ENCODE data around the gene CMIP.

The CMIP gene

DNA sequence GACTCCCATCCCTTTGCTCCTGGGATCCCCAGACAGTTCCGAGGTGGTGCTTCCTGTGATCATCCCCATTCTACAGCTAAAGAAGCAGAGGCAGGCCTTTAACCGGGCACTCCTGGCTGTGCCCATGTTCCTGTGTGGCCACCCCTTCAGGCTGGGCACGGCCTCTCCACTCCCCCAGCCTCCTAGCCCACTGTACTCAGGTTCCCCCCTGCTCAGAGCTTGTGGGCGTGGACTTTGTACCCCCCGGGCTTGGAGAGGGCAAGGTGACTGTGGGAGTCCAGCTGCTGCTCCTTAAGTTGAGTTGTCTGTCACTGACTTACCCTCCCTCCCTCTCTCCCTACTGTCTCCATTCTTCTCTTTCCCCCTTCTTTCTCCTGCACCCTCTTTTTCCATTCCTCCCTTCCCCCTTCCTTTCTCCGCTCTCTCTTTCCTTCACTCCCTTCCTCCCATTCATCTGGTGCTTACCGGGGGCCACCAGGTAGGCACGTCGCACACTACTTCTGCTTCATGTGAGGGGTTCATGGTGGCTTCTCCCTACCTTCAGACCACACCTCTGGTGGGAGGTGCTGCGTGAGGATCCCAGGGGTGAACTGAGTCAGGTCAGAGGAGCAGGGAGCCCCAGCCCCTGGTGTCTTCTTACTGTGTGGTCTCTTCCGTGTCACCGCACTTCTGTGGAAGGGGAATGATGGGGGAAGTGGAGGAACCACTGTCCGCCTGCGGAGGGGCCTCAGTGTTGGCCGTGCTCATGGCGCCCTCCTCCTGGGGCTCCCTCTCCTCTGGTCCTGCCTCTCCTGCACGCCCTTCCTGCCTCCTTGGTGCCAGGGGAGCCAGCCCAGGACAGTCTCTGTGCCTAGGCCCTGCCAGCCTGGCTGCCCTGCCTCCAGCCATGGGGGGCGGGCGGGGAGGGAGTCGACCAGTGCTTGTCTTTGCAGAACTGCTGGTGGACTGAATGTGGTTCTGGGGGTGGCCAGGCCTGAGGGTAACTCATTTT, 29.7 kb downstream of the CMIP start:
- TF ChIP-seq, protein P1, sequence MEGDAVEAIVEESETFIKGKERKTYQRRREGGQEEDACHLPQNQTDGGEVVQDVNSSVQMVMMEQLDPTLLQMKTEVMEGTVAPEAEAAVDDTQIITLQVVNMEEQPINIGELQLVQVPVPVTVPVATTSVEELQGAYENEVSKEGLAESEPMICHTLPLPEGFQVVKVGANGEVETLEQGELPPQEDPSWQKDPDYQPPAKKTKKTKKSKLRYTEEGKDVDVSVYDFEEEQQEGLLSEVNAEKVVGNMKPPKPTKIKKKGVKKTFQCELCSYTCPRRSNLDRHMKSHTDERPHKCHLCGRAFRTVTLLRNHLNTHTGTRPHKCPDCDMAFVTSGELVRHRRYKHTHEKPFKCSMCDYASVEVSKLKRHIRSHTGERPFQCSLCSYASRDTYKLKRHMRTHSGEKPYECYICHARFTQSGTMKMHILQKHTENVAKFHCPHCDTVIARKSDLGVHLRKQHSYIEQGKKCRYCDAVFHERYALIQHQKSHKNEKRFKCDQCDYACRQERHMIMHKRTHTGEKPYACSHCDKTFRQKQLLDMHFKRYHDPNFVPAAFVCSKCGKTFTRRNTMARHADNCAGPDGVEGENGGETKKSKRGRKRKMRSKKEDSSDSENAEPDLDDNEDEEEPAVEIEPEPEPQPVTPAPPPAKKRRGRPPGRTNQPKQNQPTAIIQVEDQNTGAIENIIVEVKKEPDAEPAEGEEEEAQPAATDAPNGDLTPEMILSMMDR (IDR thresholded peaks at IDR 0.05; ENCODE audit: low read depth, low read length), result no peak
- no peak overlapping the region for H3K4me3 ChIP-seq (ENCODE audit: low read depth, low read length)
- DNase-seq (ENCODE audit: low read depth, low spot score), result no peak
- in situ Hi-C loops (cut with HindIII; ENCODE audit: low sequenced_read_pairs), result no loop called here

DNA sequence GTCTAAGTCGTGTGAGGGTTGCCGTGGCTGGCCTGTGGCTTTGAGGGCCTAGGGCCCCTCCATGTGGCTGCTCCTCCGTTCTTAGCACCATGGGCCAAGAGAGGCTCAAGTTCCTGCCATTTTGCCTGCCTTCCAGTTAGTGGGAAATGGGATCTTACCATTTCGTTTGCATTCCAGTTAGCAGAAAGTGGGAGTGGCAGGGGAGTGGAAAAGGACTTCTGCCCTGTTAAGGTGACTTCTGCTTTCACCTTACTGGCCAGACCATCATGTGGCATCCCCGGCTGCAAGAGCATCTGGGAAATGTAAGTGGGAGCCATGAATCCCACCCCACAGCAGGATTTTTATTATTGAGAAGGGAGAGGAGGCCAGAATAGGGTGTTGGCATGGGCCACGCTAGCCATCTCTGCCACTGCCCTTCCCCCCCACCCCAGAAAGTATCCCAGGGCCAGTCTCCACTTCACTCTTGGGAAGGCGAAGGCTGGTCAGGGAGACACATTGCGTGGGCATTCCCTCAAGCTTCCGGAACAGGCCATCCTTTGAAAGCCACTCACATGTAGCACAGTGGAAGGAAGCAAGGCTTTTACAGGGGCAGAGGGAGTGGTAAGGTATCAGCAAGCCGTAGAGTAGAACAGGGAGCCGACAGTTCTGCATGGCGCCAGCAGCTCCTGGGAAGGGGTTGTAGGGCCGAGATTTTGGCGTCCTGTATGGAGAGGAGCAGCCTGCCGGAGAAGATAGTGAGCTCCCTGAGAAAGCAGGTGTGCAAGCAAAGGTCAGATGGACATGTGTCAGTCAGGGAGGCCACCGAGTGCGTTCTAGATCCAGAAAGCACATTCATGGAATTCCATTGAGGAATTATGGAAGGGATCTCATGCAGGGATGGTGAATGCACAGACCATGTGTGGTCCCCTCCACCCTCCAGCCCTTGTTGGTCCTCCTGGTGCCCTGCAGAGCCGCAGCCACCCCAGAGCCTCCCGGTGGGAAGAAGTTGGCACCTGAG, 33.4 kb downstream of the CMIP start:
- TF ChIP-seq, protein P1 (IDR thresholded peaks at IDR 0.05; ENCODE audit: low read depth, low read length), result no peak
- in situ Hi-C loops (cut with HindIII; ENCODE audit: low sequenced_read_pairs), result no loop called here
- no peak overlapping the region for H3K4me3 ChIP-seq (ENCODE audit: low read depth, low read length)
- no peak for DNase-seq (ENCODE audit: low read depth, low spot score)

DNA sequence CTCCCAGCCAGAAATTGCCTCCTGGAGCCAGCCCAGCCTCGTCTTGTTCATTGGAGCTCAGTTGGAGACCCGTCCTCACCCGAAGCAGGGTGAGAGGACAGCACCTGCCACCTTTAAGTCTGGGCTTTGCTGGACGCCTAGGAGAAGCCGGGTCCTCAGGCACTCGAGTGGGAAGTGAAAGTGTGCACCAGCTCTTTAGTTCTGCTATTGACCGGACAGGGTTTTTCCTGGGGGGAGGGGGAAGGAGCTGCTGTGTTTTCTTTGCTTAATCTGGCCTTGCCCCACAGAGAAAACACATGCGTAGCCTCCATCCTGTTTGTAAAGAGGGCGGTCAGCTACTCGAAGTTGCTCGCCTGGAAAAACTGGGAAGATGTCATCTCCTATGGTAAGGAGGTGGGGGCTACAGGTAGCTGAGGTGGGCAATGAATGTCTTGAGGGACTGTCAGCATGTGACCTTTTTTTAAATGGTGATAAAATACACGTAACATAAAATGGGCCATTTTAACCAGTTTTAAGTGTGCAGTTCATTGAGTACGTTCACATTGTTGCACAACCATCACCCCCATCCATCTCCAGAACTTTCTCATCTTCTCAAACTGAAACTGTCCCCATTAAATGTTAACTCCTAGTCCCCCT, 34.4 kb downstream of the CMIP start:
- no peak overlapping the region for H3K4me3 ChIP-seq (ENCODE audit: low read depth, low read length)
- in situ Hi-C loops (cut with HindIII; ENCODE audit: low sequenced_read_pairs), result no loop called here
- TF ChIP-seq, protein P1 (IDR thresholded peaks at IDR 0.05; ENCODE audit: low read depth, low read length), result no peak
- no peak for DNase-seq (ENCODE audit: low read depth, low spot score)

DNA sequence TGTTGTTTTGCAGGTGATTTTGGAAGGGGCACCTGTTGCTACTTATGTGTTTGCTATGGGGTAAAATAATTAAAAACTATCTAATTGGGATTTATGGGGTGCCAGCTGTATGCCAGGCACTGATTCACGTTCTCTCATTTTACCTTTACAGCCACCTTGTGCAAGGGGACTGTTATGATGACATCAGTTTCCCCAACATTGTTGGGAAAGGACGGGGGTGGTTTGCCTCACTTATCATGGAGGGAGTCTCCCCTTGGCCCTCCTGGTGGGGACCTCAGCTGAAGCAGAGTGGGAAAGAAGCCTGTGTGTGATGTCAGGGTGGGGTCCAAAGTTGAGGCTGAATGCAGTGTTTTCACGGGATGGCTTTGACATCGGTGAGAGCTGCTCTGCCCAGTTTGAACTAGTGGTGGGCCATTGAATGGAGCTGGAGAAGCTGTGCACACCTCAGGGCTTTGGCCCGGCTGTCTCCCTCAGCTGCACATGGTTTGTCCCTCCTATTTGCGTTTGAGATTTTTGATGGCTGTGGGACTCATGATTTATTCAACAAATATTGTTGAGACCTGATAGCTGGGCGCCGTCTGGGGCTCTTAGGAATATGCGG, 36.1 kb downstream of the CMIP start:
- in situ Hi-C loops (cut with HindIII; ENCODE audit: low sequenced_read_pairs), result no loop called here
- H3K4me3 ChIP-seq (ENCODE audit: low read depth, low read length), result no peak overlapping the region
- TF ChIP-seq, protein P1 (IDR thresholded peaks at IDR 0.05; ENCODE audit: low read depth, low read length), result no peak
- no peak for DNase-seq (ENCODE audit: low read depth, low spot score)

DNA sequence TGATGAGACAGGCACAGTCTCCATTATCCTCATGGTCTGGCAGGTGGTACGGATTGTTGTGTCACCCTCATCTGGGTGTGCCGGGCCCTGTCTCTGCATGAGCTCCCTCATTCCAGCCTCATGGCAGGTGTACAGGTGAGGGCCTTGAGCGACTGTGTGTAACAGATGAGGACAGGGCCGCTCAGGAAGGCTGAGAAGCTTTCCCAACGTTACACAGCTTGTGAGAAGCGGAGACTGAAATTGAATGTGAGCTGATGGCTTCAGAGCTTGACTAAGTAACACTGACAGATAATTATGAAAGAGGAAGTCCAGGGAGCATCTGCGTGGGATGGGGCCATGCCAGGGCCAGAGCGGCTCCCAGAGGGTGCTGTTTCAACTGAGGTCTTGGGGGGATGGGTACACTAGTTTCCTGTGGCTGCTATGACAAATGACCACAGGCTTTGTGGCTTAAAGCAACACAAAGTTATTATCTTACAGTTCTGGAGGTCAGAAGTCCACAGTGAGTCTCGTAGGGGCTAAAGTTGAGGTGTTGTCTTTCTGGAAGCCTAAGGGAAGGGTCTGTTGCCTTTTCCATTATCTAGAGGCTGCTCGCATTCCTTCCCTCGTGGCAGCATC, 36.7 kb downstream of the CMIP start:
- no peak overlapping the region for H3K4me3 ChIP-seq (ENCODE audit: low read depth, low read length)
- peak; percentile 18 for DNase-seq (ENCODE audit: low read depth, low spot score)
- TF ChIP-seq, protein P1 (IDR thresholded peaks at IDR 0.05; ENCODE audit: low read depth, low read length), result no peak
- in situ Hi-C loops (cut with HindIII; ENCODE audit: low sequenced_read_pairs), result no loop called here
